ENCODE measurements around the gene PARK7. TPM values are rescaled to one million over a fixed set of nuclear protein-coding genes. Genes with fewer than 3 reads are reported as not detected.
A peak's percentile ranks its signal among the peaks of the same experiment; 100 is the strongest.

Gene PARK7
- total and polyA plus RNA-seq, 7 donors, result 176 to 270 (median 243) TPM

GRCh38 chr1:8015036-8015808, 53.7 kb downstream of the PARK7 start:
- intact Hi-C loops (cut with DNase I), result loop anchor here (5.0 to 10.0 kb wide), 2 partner anchors 38 to 330 kb away; no protein-coding TSS in a partner anchor
- peaks cover 0 to 61% (median 55%) of the 10 kb centered on the region in 4 donors for H3K4me1 ChIP-seq
- TF ChIP-seq, protein P1, sequence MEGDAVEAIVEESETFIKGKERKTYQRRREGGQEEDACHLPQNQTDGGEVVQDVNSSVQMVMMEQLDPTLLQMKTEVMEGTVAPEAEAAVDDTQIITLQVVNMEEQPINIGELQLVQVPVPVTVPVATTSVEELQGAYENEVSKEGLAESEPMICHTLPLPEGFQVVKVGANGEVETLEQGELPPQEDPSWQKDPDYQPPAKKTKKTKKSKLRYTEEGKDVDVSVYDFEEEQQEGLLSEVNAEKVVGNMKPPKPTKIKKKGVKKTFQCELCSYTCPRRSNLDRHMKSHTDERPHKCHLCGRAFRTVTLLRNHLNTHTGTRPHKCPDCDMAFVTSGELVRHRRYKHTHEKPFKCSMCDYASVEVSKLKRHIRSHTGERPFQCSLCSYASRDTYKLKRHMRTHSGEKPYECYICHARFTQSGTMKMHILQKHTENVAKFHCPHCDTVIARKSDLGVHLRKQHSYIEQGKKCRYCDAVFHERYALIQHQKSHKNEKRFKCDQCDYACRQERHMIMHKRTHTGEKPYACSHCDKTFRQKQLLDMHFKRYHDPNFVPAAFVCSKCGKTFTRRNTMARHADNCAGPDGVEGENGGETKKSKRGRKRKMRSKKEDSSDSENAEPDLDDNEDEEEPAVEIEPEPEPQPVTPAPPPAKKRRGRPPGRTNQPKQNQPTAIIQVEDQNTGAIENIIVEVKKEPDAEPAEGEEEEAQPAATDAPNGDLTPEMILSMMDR (IDR thresholded peaks at IDR 0.05), result peak in 3 of 4 experiments; percentile 62 to 76 (median 62)
- no peak for TF ChIP-seq POLR2A (IDR thresholded peaks at IDR 0.05)
- TF ChIP-seq POLR2AphosphoS5 (IDR thresholded peaks at IDR 0.05), result peak in 1 of 4 donors; percentile 33
- peak overlapping the region; percentile 72 to 99 (median 97) for H3K27ac ChIP-seq
- peak overlapping the region in 1 of 4 donors; percentile 5 for H3K4me3 ChIP-seq
- peaks cover 14 to 45% (median 31%) of the 10 kb centered on the region in 4 donors for H3K36me3 ChIP-seq
- DNase-seq, result no peak
- 8 to 27% methylated on average over 8 of the region's 8 CpGs for WGBS, 2 donors
- H3K9me3 ChIP-seq, result no peaks in the 10 kb centered on the region
- H3K27me3 ChIP-seq, result no peaks in the 10 kb centered on the region

DNA sequence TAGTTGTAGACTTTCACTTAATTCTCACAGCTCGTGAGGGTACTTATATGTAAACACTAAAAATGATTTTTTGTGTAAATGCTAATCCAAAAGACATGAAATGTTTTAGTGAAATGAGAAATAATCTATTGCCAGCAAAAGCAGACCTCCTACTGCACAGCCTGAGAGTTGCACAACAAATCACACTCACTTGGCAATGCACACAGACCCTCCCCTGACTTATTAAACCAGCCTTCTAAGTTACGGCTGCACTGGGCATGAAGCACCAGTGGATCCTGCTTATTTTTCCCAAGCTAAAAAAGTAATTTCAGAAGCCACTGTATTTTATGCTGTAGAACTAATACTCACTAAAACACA, 54.3 kb downstream of the PARK7 start:
- H3K4me3 ChIP-seq, result no peak overlapping the region
- no peaks in the 10 kb centered on the region for H3K9me3 ChIP-seq
- WGBS, 2 donors, result 51 to 60% methylated on average over 2 of the region's 2 CpGs
- peak overlapping the region; percentile 72 to 99 (median 97) for H3K27ac ChIP-seq
- no peaks in the 10 kb centered on the region for H3K27me3 ChIP-seq
- intact Hi-C loops (cut with DNase I), result loop anchor here (5.0 to 10.0 kb wide), 2 partner anchors 38 to 329 kb away; no protein-coding TSS in a partner anchor
- DNase-seq, result peak; percentile 79
- H3K36me3 ChIP-seq, result peaks cover 13 to 39% (median 28%) of the 10 kb centered on the region in 4 donors
- peak in 1 of 4 donors; percentile 47 for TF ChIP-seq POLR2AphosphoS5 (IDR thresholded peaks at IDR 0.05)
- TF ChIP-seq, protein P1 (IDR thresholded peaks at IDR 0.05), result no peak
- peaks cover 0 to 66% (median 60%) of the 10 kb centered on the region in 4 donors for H3K4me1 ChIP-seq

GRCh38 chr1:8016210-8016894, 54.8 kb downstream of the PARK7 start:
- Histone ChIP-seq H3K27me3 (no peaks in the 10 kb centered on the region), H3K9me3 (no peaks in the 10 kb centered on the region), H3K4me3 (no peak overlapping the region), H3K36me3 (peaks cover 7 to 34% (median 23%) of the 10 kb centered on the region in 4 donors), H3K27ac (peak overlapping the region; percentile 72 to 99 (median 97)), H3K4me1 (peaks cover 0 to 72% (median 64%) of the 10 kb centered on the region in 4 donors)
- WGBS, 2 donors, result 43 to 62% methylated on average over 4 of the region's 4 CpGs
- TF ChIP-seq POLR2A (IDR thresholded peaks at IDR 0.05) (no peak), POLR2AphosphoS5 (IDR thresholded peaks at IDR 0.05) (no peak)
- intact Hi-C loops (cut with DNase I), result loop anchor here (5.0 to 10.0 kb wide), 2 partner anchors 39 to 328 kb away; no protein-coding TSS in a partner anchor
- no peak for DNase-seq

DNA sequence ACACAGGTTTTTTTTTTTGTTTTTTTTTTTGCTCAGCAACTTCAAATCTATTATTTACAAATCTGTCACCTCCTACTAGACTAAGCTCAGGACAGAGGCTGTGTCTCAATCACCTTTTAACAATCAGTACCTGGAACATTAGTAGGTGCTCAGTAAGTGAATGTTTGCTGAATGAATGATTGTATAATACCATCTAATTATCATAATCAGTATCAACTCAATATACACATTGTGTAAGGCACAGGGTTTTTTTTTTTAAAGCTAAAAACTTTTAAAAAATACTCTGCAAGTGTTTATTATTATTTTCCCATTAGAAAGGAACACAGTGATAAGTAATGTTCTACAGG, 55.4 kb downstream of the PARK7 start:
- Histone ChIP-seq H3K27me3 (no peaks in the 10 kb centered on the region), H3K27ac (peak overlapping the region; percentile 72 to 99 (median 97)), H3K36me3 (peaks cover 6 to 28% (median 20%) of the 10 kb centered on the region in 4 donors), H3K9me3 (no peaks in the 10 kb centered on the region), H3K4me3 (no peak overlapping the region), H3K4me1 (peaks cover 0 to 77% (median 69%) of the 10 kb centered on the region in 4 donors)
- TF ChIP-seq, protein P1 (IDR thresholded peaks at IDR 0.05), result no peak
- no peak for TF ChIP-seq POLR2A (IDR thresholded peaks at IDR 0.05)
- TF ChIP-seq EP300 (IDR thresholded peaks at IDR 0.05), result no peak
- TF ChIP-seq POLR2AphosphoS5 (IDR thresholded peaks at IDR 0.05), result no peak
- DNase-seq, result no peak
- intact Hi-C loops (cut with DNase I), result loop anchor here (5.0 to 10.0 kb wide), 2 partner anchors 40 to 328 kb away; no protein-coding TSS in a partner anchor

All from sigmoid colon (tissue), 7 donors.